GM19452 (cell line): Measurements from ENCODE around the gene L3MBTL2.
A peak's percentile ranks its signal among the peaks of the same experiment; 100 is the strongest.
"Not testable (repeated sequence)": the region's sequence is repeated elsewhere in the genome, so short reads cannot be mapped to it uniquely, and the experiment has no call there.

ENCODE experiments used
- ATAC-seq: cut with Tn5 transposase; IDR thresholded peaks from one replicate; pipeline ENCODE4 v1.9.1; 2021; ENCODE audit not compliant: unreplicated experiment

L3MBTL2 gene

GRCh38 chr22:41204992-41205900, at the start of gene L3MBTL2:
TSS of gene L3MBTL2 (plus strand) at chr22:41205312. CDS start at chr22:41205363, 51 bp downstream.
- ATAC-seq: peak; percentile 97

- no peak for ATAC-seq
These were observed 48.0 kb upstream of the L3MBTL2 start for GRCh38 chr22:41157083-41157482.

GRCh38 chr22:41169157-41169556, 36.0 kb upstream of the L3MBTL2 start:
- no peak for ATAC-seq

- no peak for ATAC-seq
These were observed 33.1 kb upstream of the L3MBTL2 start for GRCh38 chr22:41171996-41172395.

GRCh38 chr22:41175546-41175945, 29.6 kb upstream of the L3MBTL2 start:
- no peak for ATAC-seq

- no peak for ATAC-seq
These were observed 28.0 kb upstream of the L3MBTL2 start for GRCh38 chr22:41177040-41177621.

- no peak for ATAC-seq
These were observed 27.3 kb upstream of the L3MBTL2 start for GRCh38 chr22:41177622-41178424.

GRCh38 chr22:41178425-41178975, 26.6 kb upstream of the L3MBTL2 start:
- no peak for ATAC-seq

GRCh38 chr22:41180362-41180761, 24.8 kb upstream of the L3MBTL2 start:
- ATAC-seq: not testable (repeated sequence)

GRCh38 chr22:41180926-41181325, 24.2 kb upstream of the L3MBTL2 start:
- ATAC-seq: no peak

- no peak for ATAC-seq
These were observed 23.5 kb upstream of the L3MBTL2 start for GRCh38 chr22:41181349-41182241.

GRCh38 chr22:41184679-41185078, 20.4 kb upstream of the L3MBTL2 start:
- ATAC-seq: no peak

GRCh38 chr22:41191467-41191866, 13.6 kb upstream of the L3MBTL2 start:
- no peak for ATAC-seq

GRCh38 chr22:41193829-41194228, 11.3 kb upstream of the L3MBTL2 start:
- ATAC-seq: no peak

GRCh38 chr22:41197038-41197972, 7.8 kb upstream of the L3MBTL2 start:
- ATAC-seq: peak; percentile 62

GRCh38 chr22:41198027-41198580, 7.0 kb upstream of the L3MBTL2 start:
- no peak for ATAC-seq

- ATAC-seq: no peak
These were observed 4.0 kb upstream of the L3MBTL2 start for GRCh38 chr22:41201141-41201540.

GRCh38 chr22:41203118-41203517, 2.0 kb upstream of the L3MBTL2 start:
- ATAC-seq: no peak

- no peak for ATAC-seq
These were observed 1.0 kb upstream of the L3MBTL2 start for GRCh38 chr22:41204066-41204465.
